ENCODE data around the gene KCTD1.

DNA sequence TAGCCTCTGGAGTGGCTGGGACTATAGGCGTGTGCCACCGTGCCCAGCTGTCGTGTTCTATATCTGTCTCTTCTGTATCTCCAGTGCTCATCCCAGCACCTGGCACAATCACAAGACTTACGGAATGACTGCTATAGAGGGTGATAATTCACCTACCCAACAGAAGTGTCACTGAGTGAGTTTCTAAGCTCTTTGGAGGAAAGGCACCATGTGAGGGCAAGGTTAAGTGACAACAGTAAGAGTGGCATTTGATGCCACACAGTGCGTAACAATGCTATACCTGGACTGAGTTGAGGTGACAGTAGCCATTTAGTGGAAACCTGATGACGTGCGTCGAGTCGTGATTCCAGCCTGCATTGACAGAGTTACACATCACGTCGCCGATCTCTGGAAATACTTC, 89.0 kb downstream of the KCTD1 start:
- TF ChIP-seq CTCF (IDR thresholded peaks at IDR 0.05) (no peak), EP300 (IDR thresholded peaks at IDR 0.05) (no peak), POLR2A (IDR thresholded peaks at IDR 0.05) (no peak), POLR2AphosphoS5 (IDR thresholded peaks at IDR 0.05) (no peak)

Measured in stomach (tissue), 4 donors.